ENCODE results near the gene WDR93.
"Not testable (repeated sequence)": the region's sequence is repeated elsewhere in the genome, so short reads cannot be mapped to it uniquely, and the experiment has no call there.

WDR93 gene

GRCh38 chr15:89672221-89673164, 18.1 kb upstream of the WDR93 start:
- Histone ChIP-seq H3K9me3 (ENCODE audit: control insufficient read depth in 2 of 2, low read length in 2 of 2) (no peaks in the 10 kb centered on the region), H3K4me3 (ENCODE audit: low read length in 2 of 2) (no peak overlapping the region), H3K4me1 (ENCODE audit: control insufficient read depth, insufficient read depth, low read length) (peaks cover 3% of the 10 kb centered on the region), H3K9ac (ENCODE audit: low read length in 2 of 2) (peak overlapping the region in 1 of 2 donors; percentile 21), H3K27ac (ENCODE audit: low read length) (no peak overlapping the region), H3K36me3 (ENCODE audit: control insufficient read depth in 2 of 2, insufficient read depth in 2 of 2, low read length in 2 of 2) (no peaks in the 10 kb centered on the region), H3K27me3 (ENCODE audit: control insufficient read depth in 1 of 2, insufficient read depth in 2 of 2, low read length in 2 of 2) (no peaks in the 10 kb centered on the region)

- Histone ChIP-seq H3K27me3 (ENCODE audit: control insufficient read depth in 1 of 2, insufficient read depth in 2 of 2, low read length in 2 of 2) (no peaks in the 10 kb centered on the region), H3K4me1 (ENCODE audit: control insufficient read depth, insufficient read depth, low read length) (peaks cover 3% of the 10 kb centered on the region), H3K9ac (ENCODE audit: low read length in 2 of 2) (no peak overlapping the region), H3K4me3 (ENCODE audit: low read length in 2 of 2) (no peak overlapping the region), H3K27ac (ENCODE audit: low read length) (no peak overlapping the region), H3K36me3 (ENCODE audit: control insufficient read depth in 2 of 2, insufficient read depth in 2 of 2, low read length in 2 of 2) (no peaks in the 10 kb centered on the region), H3K9me3 (ENCODE audit: control insufficient read depth in 2 of 2, low read length in 2 of 2) (no peaks in the 10 kb centered on the region)
These were observed 17.5 kb upstream of the WDR93 start for GRCh38 chr15:89673165-89673512.

- H3K36me3 ChIP-seq (ENCODE audit: control insufficient read depth in 2 of 2, insufficient read depth in 2 of 2, low read length in 2 of 2), result no peaks in the 10 kb centered on the region
- H3K4me3 ChIP-seq (ENCODE audit: low read length in 2 of 2), result no peak overlapping the region
- H3K9ac ChIP-seq (ENCODE audit: low read length in 2 of 2), result no peak overlapping the region
- H3K27ac ChIP-seq (ENCODE audit: low read length), result no peak overlapping the region
- H3K9me3 ChIP-seq (ENCODE audit: control insufficient read depth in 2 of 2, low read length in 2 of 2), result no peaks in the 10 kb centered on the region
- no peaks in the 10 kb centered on the region for H3K27me3 ChIP-seq (ENCODE audit: control insufficient read depth in 1 of 2, insufficient read depth in 2 of 2, low read length in 2 of 2)
- peaks cover 3% of the 10 kb centered on the region for H3K4me1 ChIP-seq (ENCODE audit: control insufficient read depth, insufficient read depth, low read length)
These were observed 16.1 kb upstream of the WDR93 start for GRCh38 chr15:89674526-89674925.

GRCh38 chr15:89675606-89676005, 15.0 kb upstream of the WDR93 start:
- Histone ChIP-seq H3K9ac (ENCODE audit: low read length in 2 of 2) (no peak overlapping the region), H3K27ac (ENCODE audit: low read length) (no peak overlapping the region), H3K4me3 (ENCODE audit: low read length in 2 of 2) (no peak overlapping the region), H3K9me3 (ENCODE audit: control insufficient read depth in 2 of 2, low read length in 2 of 2) (no peaks in the 10 kb centered on the region), H3K36me3 (ENCODE audit: control insufficient read depth in 2 of 2, insufficient read depth in 2 of 2, low read length in 2 of 2) (no peaks in the 10 kb centered on the region), H3K27me3 (ENCODE audit: control insufficient read depth in 1 of 2, insufficient read depth in 2 of 2, low read length in 2 of 2) (no peaks in the 10 kb centered on the region), H3K4me1 (ENCODE audit: control insufficient read depth, insufficient read depth, low read length) (peaks cover 10% of the 10 kb centered on the region)

GRCh38 chr15:89677381-89677780, 13.2 kb upstream of the WDR93 start:
- Histone ChIP-seq H3K9me3 (ENCODE audit: control insufficient read depth in 2 of 2, low read length in 2 of 2) (no peaks in the 10 kb centered on the region), H3K27ac (ENCODE audit: low read length) (no peak overlapping the region), H3K4me1 (ENCODE audit: control insufficient read depth, insufficient read depth, low read length) (peaks cover 13% of the 10 kb centered on the region), H3K36me3 (ENCODE audit: control insufficient read depth in 2 of 2, insufficient read depth in 2 of 2, low read length in 2 of 2) (no peaks in the 10 kb centered on the region), H3K9ac (ENCODE audit: low read length in 2 of 2) (no peak overlapping the region), H3K4me3 (ENCODE audit: low read length in 2 of 2) (no peak overlapping the region), H3K27me3 (ENCODE audit: control insufficient read depth in 1 of 2, insufficient read depth in 2 of 2, low read length in 2 of 2) (no peaks in the 10 kb centered on the region)

GRCh38 chr15:89679212-89679611, 11.4 kb upstream of the WDR93 start, which contains the start of gene PLIN1:
TSS of gene PLIN1 (minus strand) at chr15:89679367. CDS start at chr15:89677489, 1,878 bp downstream.
- H3K27ac ChIP-seq (ENCODE audit: low read length), result peak within 1 kb of the TSS; percentile 50
- H3K4me3 ChIP-seq (ENCODE audit: low read length in 2 of 2), result no peak within 1 kb of the TSS
- H3K4me1 ChIP-seq (ENCODE audit: control insufficient read depth, insufficient read depth, low read length), result peaks cover 13% of the 10 kb centered on the region
- no peak within 1 kb of the TSS for H3K9ac ChIP-seq (ENCODE audit: low read length in 2 of 2)
- H3K27me3 ChIP-seq (ENCODE audit: control insufficient read depth in 1 of 2, insufficient read depth in 2 of 2, low read length in 2 of 2), result no peaks in the 10 kb centered on the region
- H3K9me3 ChIP-seq (ENCODE audit: control insufficient read depth in 2 of 2, low read length in 2 of 2), result no peaks in the 10 kb centered on the region
- H3K36me3 ChIP-seq (ENCODE audit: control insufficient read depth in 2 of 2, insufficient read depth in 2 of 2, low read length in 2 of 2), result peaks cover 0 to 9% of the 10 kb centered on the region in 2 donors

GRCh38 chr15:89680282-89680873, 10.2 kb upstream of the WDR93 start:
- Histone ChIP-seq H3K9me3 (ENCODE audit: control insufficient read depth in 2 of 2, low read length in 2 of 2) (no peaks in the 10 kb centered on the region), H3K27me3 (ENCODE audit: control insufficient read depth in 1 of 2, insufficient read depth in 2 of 2, low read length in 2 of 2) (no peaks in the 10 kb centered on the region), H3K4me1 (ENCODE audit: control insufficient read depth, insufficient read depth, low read length) (peaks cover 13% of the 10 kb centered on the region), H3K4me3 (ENCODE audit: low read length in 2 of 2) (peak overlapping the region in 1 of 2 donors; percentile 22), H3K36me3 (ENCODE audit: control insufficient read depth in 2 of 2, insufficient read depth in 2 of 2, low read length in 2 of 2) (peaks cover 0 to 9% of the 10 kb centered on the region in 2 donors), H3K9ac (ENCODE audit: low read length in 2 of 2) (no peak overlapping the region), H3K27ac (ENCODE audit: low read length) (peak overlapping the region; percentile 50)

GRCh38 chr15:89681146-89681545, 9.5 kb upstream of the WDR93 start:
- Histone ChIP-seq H3K9ac (ENCODE audit: low read length in 2 of 2) (peak overlapping the region in 1 of 2 donors; percentile 14), H3K36me3 (ENCODE audit: control insufficient read depth in 2 of 2, insufficient read depth in 2 of 2, low read length in 2 of 2) (peaks cover 3 to 9% of the 10 kb centered on the region in 2 donors), H3K4me3 (ENCODE audit: low read length in 2 of 2) (no peak overlapping the region), H3K9me3 (ENCODE audit: control insufficient read depth in 2 of 2, low read length in 2 of 2) (no peaks in the 10 kb centered on the region), H3K4me1 (ENCODE audit: control insufficient read depth, insufficient read depth, low read length) (peaks cover 13% of the 10 kb centered on the region), H3K27ac (ENCODE audit: low read length) (peak overlapping the region; percentile 50), H3K27me3 (ENCODE audit: control insufficient read depth in 1 of 2, insufficient read depth in 2 of 2, low read length in 2 of 2) (no peaks in the 10 kb centered on the region)

- H3K27me3 ChIP-seq (ENCODE audit: control insufficient read depth in 1 of 2, insufficient read depth in 2 of 2, low read length in 2 of 2), result no peaks in the 10 kb centered on the region
- no peak overlapping the region for H3K9ac ChIP-seq (ENCODE audit: low read length in 2 of 2)
- H3K36me3 ChIP-seq (ENCODE audit: control insufficient read depth in 2 of 2, insufficient read depth in 2 of 2, low read length in 2 of 2), result peaks cover 4 to 9% of the 10 kb centered on the region in 2 donors
- no peaks in the 10 kb centered on the region for H3K9me3 ChIP-seq (ENCODE audit: control insufficient read depth in 2 of 2, low read length in 2 of 2)
- no peak overlapping the region for H3K4me3 ChIP-seq (ENCODE audit: low read length in 2 of 2)
- H3K4me1 ChIP-seq (ENCODE audit: control insufficient read depth, insufficient read depth, low read length), result peaks cover 10% of the 10 kb centered on the region
- H3K27ac ChIP-seq (ENCODE audit: low read length), result no peak overlapping the region
These were observed 4.6 kb upstream of the WDR93 start for GRCh38 chr15:89685995-89686394.

GRCh38 chr15:89686522-89686921, 4.1 kb upstream of the WDR93 start:
- no peak overlapping the region for H3K4me3 ChIP-seq (ENCODE audit: low read length in 2 of 2)
- peaks cover 4 to 9% of the 10 kb centered on the region in 2 donors for H3K36me3 ChIP-seq (ENCODE audit: control insufficient read depth in 2 of 2, insufficient read depth in 2 of 2, low read length in 2 of 2)
- H3K27me3 ChIP-seq (ENCODE audit: control insufficient read depth in 1 of 2, insufficient read depth in 2 of 2, low read length in 2 of 2), result no peaks in the 10 kb centered on the region
- H3K4me1 ChIP-seq (ENCODE audit: control insufficient read depth, insufficient read depth, low read length), result peaks cover 8% of the 10 kb centered on the region
- no peak overlapping the region for H3K27ac ChIP-seq (ENCODE audit: low read length)
- H3K9ac ChIP-seq (ENCODE audit: low read length in 2 of 2), result no peak overlapping the region
- H3K9me3 ChIP-seq (ENCODE audit: control insufficient read depth in 2 of 2, low read length in 2 of 2), result no peaks in the 10 kb centered on the region

- H3K27ac ChIP-seq (ENCODE audit: low read length); H3K27me3 ChIP-seq (ENCODE audit: control insufficient read depth in 1 of 2, insufficient read depth in 2 of 2, low read length in 2 of 2); H3K36me3 ChIP-seq (ENCODE audit: control insufficient read depth in 2 of 2, insufficient read depth in 2 of 2, low read length in 2 of 2); H3K4me1 ChIP-seq (ENCODE audit: control insufficient read depth, insufficient read depth, low read length); H3K9me3 ChIP-seq (ENCODE audit: control insufficient read depth in 2 of 2, low read length in 2 of 2): not testable (repeated sequence)
- peak overlapping the region; percentile 97 to 99 for H3K4me3 ChIP-seq (ENCODE audit: low read length in 2 of 2)
- H3K9ac ChIP-seq (ENCODE audit: low read length in 2 of 2), result peak overlapping the region; percentile 84 to 89
These were observed 708 bp upstream of the WDR93 start for GRCh38 chr15:89689930-89690275.
